Panc1 (cell line): ENCODE data around the gene APBB2.
"Not testable (repeated sequence)": the region's sequence is repeated elsewhere in the genome, so short reads cannot be mapped to it uniquely, and the experiment has no call there.

Source experiments
- CTCF ChIP-seq: fragments of 450-650 bp; IDR thresholded peaks from 2 replicates; pipeline ENCODE4 v1.5.1; 2017; ENCODE audit warnings: mild to moderate bottlenecking
- POLR2AphosphoS5 ChIP-seq: IDR thresholded peaks from 2 replicates; pipeline ENCODE4 v1.6.1; 2012; ENCODE audit warnings: mild to moderate bottlenecking, low read depth, low read length, moderate library complexity
- REST ChIP-seq, 2 experiments: IDR thresholded peaks; 2 replicates each; pipeline ENCODE4 v1.6.1; 2011 to 2012; ENCODE audit warnings: low read depth in 2 of 2, control low read depth in 1 of 2, low read length in 1 of 2, mild to moderate bottlenecking in 1 of 2, moderate library complexity in 1 of 2; ENCODE audit not compliant: insufficient read depth in 1 of 2
- SIN3A ChIP-seq: IDR thresholded peaks from 2 replicates; pipeline ENCODE4 v1.6.1; 2012; ENCODE audit warnings: low read depth, mild to moderate bottlenecking, low read length, moderate library complexity, borderline replicate concordance; ENCODE audit not compliant: insufficient read depth

GRCh38 chr4:41149568-41149967, 64.8 kb downstream of the APBB2 start:
- not testable (repeated sequence) for TF ChIP-seq POLR2AphosphoS5; CTCF; SIN3A; REST (IDR thresholded peaks at IDR 0.05; ENCODE audit: insufficient read depth in 1 of 2, low read depth in 2 of 2, low read length in 1 of 2)
